Measurements from ENCODE around the gene PTK6. TPM values are rescaled to one million over a fixed set of nuclear protein-coding genes. Genes with fewer than 3 reads are reported as not detected.
A peak's percentile ranks its signal among the peaks of the same experiment; 100 is the strongest.

Gene PTK6
- total and polyA plus RNA-seq, 2 of the 13 experiments (the other 11 are each of a cell fraction or from before 2014, with no cell fraction given), result 0.08 TPM; not detected in 1

DNA sequence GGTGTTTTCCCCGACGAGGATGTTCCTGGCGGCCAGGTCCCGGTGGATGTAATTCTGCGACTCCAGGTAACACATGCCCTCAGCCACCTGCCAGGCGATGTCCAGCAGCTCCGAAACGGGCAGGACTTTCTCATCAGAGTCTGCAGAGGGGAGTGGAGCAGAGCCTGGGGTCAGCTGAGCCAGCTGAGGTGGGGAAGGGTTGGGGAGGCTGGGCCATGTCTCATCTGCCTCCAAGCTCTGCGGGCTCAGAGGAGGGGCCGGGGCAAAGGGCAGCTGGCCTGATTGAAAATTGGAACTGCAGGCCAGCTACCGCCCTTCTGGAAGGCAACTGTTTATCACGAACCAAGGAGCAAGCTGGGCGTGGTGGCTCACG lies 6.4 kb downstream of the PTK6 start:
- H3K36me3 ChIP-seq (replicated peaks in 1 of 2; ENCODE audit: control insufficient read depth in 1 of 2, insufficient read depth in 2 of 2, low read length in 2 of 2), result no peaks in the 10 kb centered on the region

More for the DNA sequence above, 6.4 kb downstream of the PTK6 start:
- Histone ChIP-seq H3K27ac (ENCODE audit: extremely low read length, insufficient read depth, low read length) (no peak overlapping the region), H3K9ac (ENCODE audit: insufficient read depth, low read depth, low read length) (no peak overlapping the region), H3K79me2 (ENCODE audit: insufficient read depth, low read length) (no peaks in the 10 kb centered on the region), H3K27me3 (ENCODE audit: control insufficient read depth in 1 of 2, insufficient read depth in 2 of 2, low read length in 2 of 2) (peaks cover 36 to 69% of the 10 kb centered on the region in 2 experiments), H3K9me3 (ENCODE audit: low read length) (no peaks in the 10 kb centered on the region), H3K4me3 (replicated peaks in 1 of 3; ENCODE audit: insufficient read depth in 1 of 3, low read depth in 2 of 3, low read length in 3 of 3) (no peak overlapping the region), H3K4me1 (ENCODE audit: insufficient read depth, low read length) (peaks cover 22% of the 10 kb centered on the region), H4K20me1 (ENCODE audit: insufficient read depth, low read length) (peaks cover 4% of the 10 kb centered on the region; the same call in 1 of the 2 replicates), H3K4me2 (ENCODE audit: low read depth, low read length) (no peak overlapping the region), H2AFZ (ENCODE audit: low read length) (no peak overlapping the region)
- ATAC-seq, result no peak
- CTCF ChIA-PET (ENCODE audit: low intra/inter-chr PET ratio, low total read pairs), result no interaction called here
- BruUV-seq (replicated peaks), result no TSS peak
- in situ Hi-C loops (cut with HindIII; ENCODE audit: extremely low pct_ligation_motif_present, low pct_unique_long_range_greater_than_20kb) (no loop called here), intact Hi-C loops (cut with micrococcal nuclease; ENCODE audit: unreplicated experiment) (loop anchor here (10.0 kb wide), 1 partner anchor 124 kb away; the partner anchor contains the start of genes RTEL1 and STMN3)
- no peak for FAIRE-seq
- 22% methylated on average over 14 of the region's 14 CpGs for WGBS (ENCODE audit: low lambda C conversion rate)
- TF ChIP-seq ZNF317 (CRISPR knock-in tag; IDR thresholded peaks at IDR 0.05) (no peak), TBP (CRISPR knock-in tag; IDR thresholded peaks at IDR 0.05) (no peak), SALL1 (CRISPR knock-in tag; IDR thresholded peaks at IDR 0.05) (0 out of 2 replicates have a peak, but pooled peaks have one; percentile 22), HNF4A (CRISPR knock-in tag; IDR thresholded peaks at IDR 0.05) (peak; percentile 44), ZSCAN25 (CRISPR knock-in tag; IDR thresholded peaks at IDR 0.05) (peak; percentile 97), RBM39 (IDR thresholded peaks at IDR 0.05; ENCODE audit: low read depth, low read length, poor library complexity, severe bottlenecking) (no peak), GZF1 (CRISPR knock-in tag; IDR thresholded peaks at IDR 0.05) (no peak), NR2F1 (CRISPR knock-in tag; IDR thresholded peaks at IDR 0.05) (0 out of 4 replicates have a peak, but pooled peaks of 1 of the 2 experiments have one; percentile 27)
- TF ChIP-seq, protein P1, sequence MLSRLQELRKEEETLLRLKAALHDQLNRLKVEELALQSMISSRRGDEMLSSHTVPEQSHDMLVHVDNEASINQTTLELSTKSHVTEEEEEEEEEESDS (CRISPR knock-in tag; IDR thresholded peaks at IDR 0.05; ENCODE audit: borderline replicate concordance), result no peak
- TF ChIP-seq, protein P2, sequence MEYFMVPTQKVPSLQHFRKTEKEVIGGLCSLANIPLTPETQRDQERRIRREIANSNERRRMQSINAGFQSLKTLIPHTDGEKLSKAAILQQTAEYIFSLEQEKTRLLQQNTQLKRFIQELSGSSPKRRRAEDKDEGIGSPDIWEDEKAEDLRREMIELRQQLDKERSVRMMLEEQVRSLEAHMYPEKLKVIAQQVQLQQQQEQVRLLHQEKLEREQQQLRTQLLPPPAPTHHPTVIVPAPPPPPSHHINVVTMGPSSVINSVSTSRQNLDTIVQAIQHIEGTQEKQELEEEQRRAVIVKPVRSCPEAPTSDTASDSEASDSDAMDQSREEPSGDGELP (IDR thresholded peaks at IDR 0.05; ENCODE audit: borderline replicate concordance, low read depth), result peak; percentile 67; the same call in 1 of the 2 replicates
- no peak for DNase-seq (ENCODE audit: low spot score)
- POLR2A ChIA-PET, result no interaction called here

Data from HepG2 (cell line).